IPS-11a (cell line): ENCODE data around the gene GAMT.

Experiments
- H3K4me3 ChIP-seq: one replicate; pipeline ENCODE4 v1.5.1; 2013; ENCODE audit warnings: low read depth, low read length, control low read depth

GAMT gene

GRCh38 chr19:1386945-1387683 is 14.2 kb downstream of the GAMT start:
- no peak overlapping the region for H3K4me3 ChIP-seq

GRCh38 chr19:1385816-1386215 is 15.5 kb downstream of the GAMT start:
- no peak overlapping the region for H3K4me3 ChIP-seq

- peak overlapping the region; percentile 85 for H3K4me3 ChIP-seq
These were observed 16.7 kb downstream of the GAMT start for GRCh38 chr19:1384478-1385110.

GRCh38 chr19:1384085-1384462 is 17.3 kb downstream of the GAMT start:
- H3K4me3 ChIP-seq, result peak overlapping the region; percentile 85

GRCh38 chr19:1383312-1384084 is 17.8 kb downstream of the GAMT start, which contains the start of gene NDUFS7:
TSS of gene NDUFS7 (plus strand) at chr19:1383907. CDS start at chr19:1383927, 20 bp downstream.
- peak within 1 kb of the TSS; percentile 85 for H3K4me3 ChIP-seq

- H3K4me3 ChIP-seq, result no peak overlapping the region
These were observed 18.4 kb downstream of the GAMT start for GRCh38 chr19:1383017-1383311.

GRCh38 chr19:1382250-1382649 is 19.1 kb downstream of the GAMT start:
- H3K4me3 ChIP-seq, result no peak overlapping the region

GRCh38 chr19:1379961-1380489 is 21.3 kb downstream of the GAMT start:
- H3K4me3 ChIP-seq, result no peak overlapping the region

GRCh38 chr19:1379126-1379905 is 22.0 kb downstream of the GAMT start:
- no peak overlapping the region for H3K4me3 ChIP-seq

GRCh38 chr19:1377965-1378785 is 23.2 kb downstream of the GAMT start:
- H3K4me3 ChIP-seq, result no peak overlapping the region

- no peak overlapping the region for H3K4me3 ChIP-seq
These were observed 24.0 kb downstream of the GAMT start for GRCh38 chr19:1377176-1377964.

GRCh38 chr19:1376415-1376805 is 24.9 kb downstream of the GAMT start:
- no peak overlapping the region for H3K4me3 ChIP-seq

- H3K4me3 ChIP-seq, result no peak overlapping the region
These were observed 27.1 kb downstream of the GAMT start for GRCh38 chr19:1374250-1374577.

- no peak overlapping the region for H3K4me3 ChIP-seq
These were observed 27.6 kb downstream of the GAMT start for GRCh38 chr19:1373534-1374249.

GRCh38 chr19:1373042-1373533 is 28.3 kb downstream of the GAMT start:
- H3K4me3 ChIP-seq, result no peak overlapping the region

- H3K4me3 ChIP-seq, result no peak overlapping the region
These were observed 30.6 kb downstream of the GAMT start for GRCh38 chr19:1370579-1371361.

GRCh38 chr19:1369214-1369805 is 32.0 kb downstream of the GAMT start:
- H3K4me3 ChIP-seq, result no peak overlapping the region
